Testis (tissue), 3 donors: ENCODE measurements around the gene KCNQ5. TPM values are rescaled to one million over a fixed set of nuclear protein-coding genes. Genes with fewer than 3 reads are reported as not detected.

Experiments used
- DNase-seq: peaks from one replicate; pipeline ENCODE4 v3.0.0-alpha.2; 2019
- H3K27ac ChIP-seq, 2 donors: fragments of 200-600 bp; sonication (generic); one replicate each; pipeline ENCODE4 v1.5.1; 2019
- H3K27me3 ChIP-seq: fragments of 200-600 bp; sonication (generic); one replicate; pipeline ENCODE4 v1.5.1; 2019
- H3K36me3 ChIP-seq: fragments of 200-600 bp; sonication (generic); one replicate; pipeline ENCODE4 v1.5.1; 2017; ENCODE audit warnings: low read depth; ENCODE audit errors: missing control alignments
- H3K4me1 ChIP-seq: fragments of 200-600 bp; sonication (generic); one replicate; pipeline ENCODE4 v1.5.1; 2019
- H3K4me3 ChIP-seq, 2 donors: fragments of 200-600 bp; sonication (generic); one replicate each; pipeline ENCODE4 v1.5.1; 2017 to 2019
- H3K9me3 ChIP-seq: fragments of 200-600 bp; sonication (generic); one replicate; pipeline ENCODE4 v1.5.1; 2017
- CTCF ChIP-seq, 3 experiments: fragments of 450-650 bp in 2 of 3; fragments of 200-600 bp in 1 of 3; sonication (generic) in 1 of 3; IDR thresholded peaks; one replicate each; pipeline ENCODE4 v1.5.1; 2016 to 2019; ENCODE audit warnings: antibody characterized with exemption in 3 of 3, mild to moderate bottlenecking in 2 of 3, moderate library complexity in 1 of 3
- POLR2A ChIP-seq: fragments of 450-650 bp; IDR thresholded peaks from one replicate; pipeline ENCODE4 v1.6.1; 2017; ENCODE audit warnings: antibody characterized with exemption, mild to moderate bottlenecking, moderate library complexity
- WGBS, 2 donors: methylation state at CpG; one replicate each; pipeline ENCODE4 v1.1.5; 2018; 5-methylcytosine and 5-hydroxymethylcytosine counted together
- intact Hi-C: fragments of 100-400 bp; cut with DNase I; formaldehyde crosslinking; loops from one replicate; pipeline ENCODE4 v1.15.1; 2023; ENCODE audit warnings: low total_unique reads
- polyA plus RNA-seq: library from polyadenylated mRNA; stranded (reverse); fragments of 350-450 nt; fragmentation: Illumina TruSeq; extraction: RNeasy Lipid Tissue Mini Kit (QIAGEN cat#74804); gene quantifications from one replicate; pipeline ENCODE4 v1.2.3, GENCODE V29; 2014; ENCODE audit warnings: low read depth, low replicate concordance; ENCODE audit not compliant: insufficient read depth
- total RNA-seq, 2 donors: library from RNA; depleted of rRNA; stranded (reverse); fragments of >200 nt; gene quantifications; one replicate each; pipeline ENCODE4 v1.2.3, GENCODE V29; 2016

The KCNQ5 gene
- total and polyA plus RNA-seq, 3 donors from 2014 or later: 0.43 to 1.1 (median 0.73) TPM

DNA sequence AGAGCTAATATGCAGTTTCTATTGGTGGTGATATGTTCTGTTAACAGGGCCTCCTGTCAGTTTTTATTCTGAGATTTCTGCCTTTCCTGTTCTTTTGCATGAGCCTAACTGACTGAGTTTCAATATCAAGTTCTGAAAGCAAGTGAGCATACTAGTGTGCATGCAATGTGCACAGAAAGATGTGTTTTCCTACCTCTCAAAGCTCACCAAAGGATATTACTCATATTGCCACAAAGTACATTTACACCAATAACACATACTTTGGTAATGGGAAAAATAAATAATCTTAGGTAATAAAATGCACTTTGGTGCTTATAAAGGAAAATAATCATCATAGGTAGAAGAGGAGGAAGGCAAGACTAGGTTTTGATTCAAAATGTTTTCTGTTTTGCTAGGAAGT, 408.4 kb downstream of the KCNQ5 start:
- H3K27me3 ChIP-seq: no peaks in the 10 kb centered on the region
- no peaks in the 10 kb centered on the region for H3K36me3 ChIP-seq
- no peaks in the 10 kb centered on the region for H3K4me1 ChIP-seq
- no peak for DNase-seq
- H3K27ac ChIP-seq: no peak overlapping the region
- no peak overlapping the region for H3K4me3 ChIP-seq
- intact Hi-C loops: no loop called here
- TF ChIP-seq CTCF (IDR thresholded peaks at IDR 0.05) (no peak), POLR2A (no peak)
- H3K9me3 ChIP-seq: no peaks in the 10 kb centered on the region

DNA sequence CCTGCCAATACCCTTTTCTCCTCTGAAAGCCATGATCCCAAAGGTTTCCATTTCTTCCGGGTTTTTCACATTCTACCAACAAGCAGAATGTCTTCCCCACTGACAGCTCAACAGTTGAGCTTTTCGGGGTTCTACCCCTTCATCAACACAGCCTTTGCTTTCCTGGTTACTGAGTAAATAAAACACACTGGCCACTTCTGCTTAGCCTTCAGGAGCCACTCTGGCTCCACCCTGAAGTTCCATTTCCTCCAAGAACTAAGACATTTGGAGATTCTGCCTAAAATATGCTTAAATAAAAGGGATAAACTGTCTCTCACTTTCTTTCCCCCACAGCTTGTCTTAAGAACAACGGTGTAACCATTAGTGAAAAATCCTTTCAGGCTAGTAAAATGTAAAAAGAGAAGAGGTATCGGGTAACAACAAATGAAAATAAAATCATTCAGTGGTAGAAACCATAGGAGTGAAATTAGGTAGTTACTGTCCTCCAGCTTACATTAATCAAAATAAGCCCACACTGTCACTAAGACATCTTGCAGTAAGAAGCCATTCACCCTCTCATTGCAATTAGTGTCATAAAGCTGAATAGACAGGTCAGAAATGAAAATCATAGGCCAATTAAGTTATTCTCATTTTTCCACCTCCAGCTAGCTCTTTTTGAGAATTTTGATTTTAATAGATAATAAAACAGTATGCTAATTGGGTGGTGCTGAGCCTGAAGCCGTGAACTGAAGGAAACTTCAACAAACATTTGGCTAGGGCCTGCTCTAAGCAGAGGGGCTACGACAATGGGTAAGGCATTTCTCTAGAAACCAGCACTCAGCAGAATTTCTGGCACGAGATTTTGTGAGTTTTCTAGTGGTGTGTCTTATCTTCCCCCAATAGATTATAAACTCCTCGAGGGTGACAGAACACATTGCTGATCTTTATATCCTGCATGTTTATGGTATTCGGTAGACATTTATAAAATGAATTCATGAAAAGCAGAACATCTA, 409.2 kb downstream of the KCNQ5 start:
- no peaks in the 10 kb centered on the region for H3K27me3 ChIP-seq
- intact Hi-C loops: no loop called here
- H3K36me3 ChIP-seq: no peaks in the 10 kb centered on the region
- H3K27ac ChIP-seq: no peak overlapping the region
- TF ChIP-seq POLR2A (no peak), CTCF (IDR thresholded peaks at IDR 0.05) (no peak)
- H3K9me3 ChIP-seq: no peaks in the 10 kb centered on the region
- no peaks in the 10 kb centered on the region for H3K4me1 ChIP-seq
- no peak for DNase-seq
- no peak overlapping the region for H3K4me3 ChIP-seq
- WGBS, 2 donors: 81 to 82% methylated on average over 9 of the region's 9 CpGs

DNA sequence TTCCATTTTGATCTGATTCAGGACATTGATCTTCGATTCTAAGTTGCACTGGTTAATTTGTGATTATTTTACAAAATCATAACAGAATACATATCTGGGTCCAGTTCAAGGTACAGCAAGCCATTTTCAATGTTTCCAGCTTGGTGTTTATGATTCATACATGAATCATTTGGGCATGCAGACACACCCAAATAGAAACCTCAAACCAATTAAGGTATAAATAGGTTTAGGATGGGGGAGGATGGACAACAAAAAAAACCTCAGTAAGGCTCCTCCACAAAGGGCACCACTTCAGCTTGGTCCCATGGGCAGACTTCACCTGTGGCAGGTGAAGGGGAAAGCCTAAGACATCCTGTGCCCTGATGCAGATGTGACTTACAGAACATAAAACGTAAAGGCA, 410.7 kb downstream of the KCNQ5 start:
- WGBS, 2 donors: 88 to 90% methylated on average over 2 of the region's 2 CpGs
- H3K4me3 ChIP-seq: no peak overlapping the region
- H3K9me3 ChIP-seq: no peaks in the 10 kb centered on the region
- no peaks in the 10 kb centered on the region for H3K4me1 ChIP-seq
- intact Hi-C loops: no loop called here
- TF ChIP-seq POLR2A (no peak), CTCF (IDR thresholded peaks at IDR 0.05) (no peak)
- no peaks in the 10 kb centered on the region for H3K27me3 ChIP-seq
- H3K27ac ChIP-seq: no peak overlapping the region
- H3K36me3 ChIP-seq: no peaks in the 10 kb centered on the region
- DNase-seq: no peak

- DNase-seq: no peak
- Histone ChIP-seq H3K36me3 (no peaks in the 10 kb centered on the region), H3K4me1 (no peaks in the 10 kb centered on the region), H3K27ac (no peak overlapping the region), H3K9me3 (no peaks in the 10 kb centered on the region), H3K27me3 (no peaks in the 10 kb centered on the region), H3K4me3 (no peak overlapping the region)
- TF ChIP-seq POLR2A (no peak), CTCF (IDR thresholded peaks at IDR 0.05) (no peak)
- 79 to 83% methylated on average over 4 of the region's 4 CpGs for WGBS, 2 donors
- intact Hi-C loops: no loop called here
These were observed 414.8 kb downstream of the KCNQ5 start for GRCh38 chr6:73036689-73037088.

GRCh38 chr6:73041051-73041450, 419.2 kb downstream of the KCNQ5 start:
- Histone ChIP-seq H3K4me3 (no peak overlapping the region), H3K4me1 (no peaks in the 10 kb centered on the region), H3K27ac (no peak overlapping the region), H3K27me3 (no peaks in the 10 kb centered on the region), H3K9me3 (no peaks in the 10 kb centered on the region), H3K36me3 (no peaks in the 10 kb centered on the region)
- intact Hi-C loops: no loop called here
- 70 to 83% methylated on average over 3 of the region's 3 CpGs for WGBS, 2 donors
- DNase-seq: no peak
- TF ChIP-seq CTCF (IDR thresholded peaks at IDR 0.05) (no peak), POLR2A (no peak)
